HepG2 (cell line): ENCODE measurements around the gene BLOC1S4.

Experiments
- CAMTA2 ChIP-seq: sonication (generic); formaldehyde crosslinking; IDR thresholded peaks from 2 replicates; pipeline ENCODE4 v1.4.0; 2020; ENCODE audit warnings: mild to moderate bottlenecking, missing genetic modification reagents, borderline replicate concordance
- RBFOX2 ChIP-seq: fragments of 200-400 bp; formaldehyde crosslinking; IDR thresholded peaks from 2 replicates; pipeline ENCODE4 v1.6.1; 2017; ENCODE audit warnings: low read depth, mild to moderate bottlenecking, low read length
- TCF12 ChIP-seq, 2 experiments: fragments of 450-650 bp in 1 of 2; sonication (generic) in 1 of 2; formaldehyde crosslinking in 1 of 2; IDR thresholded peaks; 2 replicates each; pipeline versions ENCODE4 v1.6.1 to v1.8.0; 2017 to 2022; ENCODE audit warnings: antibody characterized with exemption in 1 of 2, mild to moderate bottlenecking in 1 of 2, missing genetic modification reagents in 1 of 2, moderate library complexity in 1 of 2
- TF ChIP-seq, protein P1 (sequence below): sonication (generic); formaldehyde crosslinking; IDR thresholded peaks from 2 replicates; pipeline ENCODE4 v1.5.1; 2020; ENCODE audit warnings: mild to moderate bottlenecking, missing genetic modification reagents, moderate library complexity

DNA sequence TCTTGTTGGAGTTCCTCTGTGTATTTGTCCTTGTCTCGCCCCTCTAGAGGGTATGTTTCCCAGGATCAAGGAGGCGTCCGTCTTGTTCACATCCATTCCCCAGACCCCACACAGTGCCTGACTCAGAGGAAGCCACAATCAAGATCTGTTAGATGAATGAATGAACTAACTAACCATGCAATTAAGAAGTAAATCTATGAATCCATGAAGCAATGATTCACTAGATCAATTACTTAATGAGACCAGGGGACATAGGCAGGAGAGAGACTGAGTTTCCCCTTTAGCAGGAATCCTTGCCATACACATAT is 11.9 kb downstream of the BLOC1S4 start:
- no peak for TF ChIP-seq RBFOX2
- TF ChIP-seq, protein P1, sequence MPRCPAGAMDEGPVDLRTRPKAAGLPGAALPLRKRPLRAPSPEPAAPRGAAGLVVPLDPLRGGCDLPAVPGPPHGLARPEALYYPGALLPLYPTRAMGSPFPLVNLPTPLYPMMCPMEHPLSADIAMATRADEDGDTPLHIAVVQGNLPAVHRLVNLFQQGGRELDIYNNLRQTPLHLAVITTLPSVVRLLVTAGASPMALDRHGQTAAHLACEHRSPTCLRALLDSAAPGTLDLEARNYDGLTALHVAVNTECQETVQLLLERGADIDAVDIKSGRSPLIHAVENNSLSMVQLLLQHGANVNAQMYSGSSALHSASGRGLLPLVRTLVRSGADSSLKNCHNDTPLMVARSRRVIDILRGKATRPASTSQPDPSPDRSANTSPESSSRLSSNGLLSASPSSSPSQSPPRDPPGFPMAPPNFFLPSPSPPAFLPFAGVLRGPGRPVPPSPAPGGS (CRISPR knock-in tag) = no peak
- no peak for TF ChIP-seq TCF12 (IDR thresholded peaks at IDR 0.05)
- no peak for TF ChIP-seq TCF12 (CRISPR knock-in tag; IDR thresholded peaks at IDR 0.05)
- TF ChIP-seq CAMTA2 (CRISPR knock-in tag) = no peak
